ENCODE data around the gene HMGA1.

- TF ChIP-seq ATF1 (CRISPR knock-in tag; IDR thresholded peaks at IDR 0.05) (no peak), IRF1 (CRISPR knock-in tag; IDR thresholded peaks at IDR 0.05) (no peak), ZBTB43 (CRISPR knock-in tag; IDR thresholded peaks at IDR 0.05) (no peak), ELF4 (CRISPR knock-in tag; IDR thresholded peaks at IDR 0.05; ENCODE audit: low read depth) (no peak), MYBL2 (CRISPR knock-in tag; IDR thresholded peaks at IDR 0.05) (no peak), CTCF (IDR thresholded peaks at IDR 0.05) (no peak), ZBTB21 (CRISPR knock-in tag; IDR thresholded peaks at IDR 0.05; ENCODE audit: borderline replicate concordance) (no peak), FOXP4 (CRISPR knock-in tag; IDR thresholded peaks at IDR 0.05) (no peak), CBFB (CRISPR knock-in tag; IDR thresholded peaks at IDR 0.05; ENCODE audit: low read depth) (no peak)
These were observed 35.6 kb downstream of the HMGA1 start for GRCh38 chr6:34272013-34272926.

Data from WTC11 (cell line).